ENCODE measurements around the gene ADCY5. TPM values are rescaled to one million over a fixed set of nuclear protein-coding genes. Genes with fewer than 3 reads are reported as not detected.

The ADCY5 gene
- total RNA-seq, 1 donor from 2014 or later: 10.6 TPM

GRCh38 chr3:123285931-123286307 is 163.0 kb downstream of the ADCY5 start:
- Mint-ChIP-seq H3K9me3 (ENCODE audit: unreplicated experiment) (no peaks in the 10 kb centered on the region), H3K27me3 (ENCODE audit: unreplicated experiment) (no peaks in the 10 kb centered on the region), H3K27ac (ENCODE audit: unreplicated experiment) (no peak overlapping the region), H3K4me3 (ENCODE audit: unreplicated experiment) (no peak overlapping the region), H3K4me1 (ENCODE audit: unreplicated experiment) (no peaks in the 10 kb centered on the region), H3K36me3 (ENCODE audit: unreplicated experiment) (peaks cover 7% of the 10 kb centered on the region)
- no peak for TF ChIP-seq CTCF (IDR thresholded peaks at IDR 0.05)
- no peak for DNase-seq (ENCODE audit: extremely low spot score, unreplicated experiment)

GRCh38 chr3:123285479-123285878 is 163.4 kb downstream of the ADCY5 start:
- DNase-seq (ENCODE audit: extremely low spot score, unreplicated experiment): peak; percentile 59
- Mint-ChIP-seq H3K27me3 (ENCODE audit: unreplicated experiment) (no peaks in the 10 kb centered on the region), H3K4me3 (ENCODE audit: unreplicated experiment) (no peak overlapping the region), H3K27ac (ENCODE audit: unreplicated experiment) (no peak overlapping the region), H3K36me3 (ENCODE audit: unreplicated experiment) (peaks cover 6% of the 10 kb centered on the region), H3K4me1 (ENCODE audit: unreplicated experiment) (no peaks in the 10 kb centered on the region), H3K9me3 (ENCODE audit: unreplicated experiment) (no peaks in the 10 kb centered on the region)
- TF ChIP-seq CTCF (IDR thresholded peaks at IDR 0.05): no peak

- no peak for TF ChIP-seq CTCF (IDR thresholded peaks at IDR 0.05)
- H3K36me3 Mint-ChIP-seq (ENCODE audit: unreplicated experiment): peaks cover 7% of the 10 kb centered on the region
- H3K9me3 Mint-ChIP-seq (ENCODE audit: unreplicated experiment): no peaks in the 10 kb centered on the region
- no peak overlapping the region for H3K27ac Mint-ChIP-seq (ENCODE audit: unreplicated experiment)
- no peak overlapping the region for H3K4me3 Mint-ChIP-seq (ENCODE audit: unreplicated experiment)
- DNase-seq (ENCODE audit: extremely low spot score, unreplicated experiment): no peak
- no peaks in the 10 kb centered on the region for H3K4me1 Mint-ChIP-seq (ENCODE audit: unreplicated experiment)
- H3K27me3 Mint-ChIP-seq (ENCODE audit: unreplicated experiment): no peaks in the 10 kb centered on the region
Observed at GRCh38 chr3:123285066-123285465, 163.8 kb downstream of the ADCY5 start.

GRCh38 chr3:123284399-123285010 is 164.4 kb downstream of the ADCY5 start:
- Mint-ChIP-seq H3K4me3 (ENCODE audit: unreplicated experiment) (no peak overlapping the region), H3K36me3 (ENCODE audit: unreplicated experiment) (peaks cover 5% of the 10 kb centered on the region), H3K27me3 (ENCODE audit: unreplicated experiment) (no peaks in the 10 kb centered on the region), H3K4me1 (ENCODE audit: unreplicated experiment) (no peaks in the 10 kb centered on the region), H3K9me3 (ENCODE audit: unreplicated experiment) (no peaks in the 10 kb centered on the region), H3K27ac (ENCODE audit: unreplicated experiment) (no peak overlapping the region)
- TF ChIP-seq CTCF (IDR thresholded peaks at IDR 0.05): no peak
- peak; percentile 75 for DNase-seq (ENCODE audit: extremely low spot score, unreplicated experiment)

GRCh38 chr3:123283657-123284398 is 165.1 kb downstream of the ADCY5 start:
- H3K36me3 Mint-ChIP-seq (ENCODE audit: unreplicated experiment): peaks cover 5% of the 10 kb centered on the region
- peak; percentile 72 for DNase-seq (ENCODE audit: extremely low spot score, unreplicated experiment)
- H3K4me3 Mint-ChIP-seq (ENCODE audit: unreplicated experiment): no peak overlapping the region
- no peaks in the 10 kb centered on the region for H3K9me3 Mint-ChIP-seq (ENCODE audit: unreplicated experiment)
- H3K4me1 Mint-ChIP-seq (ENCODE audit: unreplicated experiment): no peaks in the 10 kb centered on the region
- H3K27ac Mint-ChIP-seq (ENCODE audit: unreplicated experiment): no peak overlapping the region
- TF ChIP-seq CTCF (IDR thresholded peaks at IDR 0.05): no peak
- H3K27me3 Mint-ChIP-seq (ENCODE audit: unreplicated experiment): no peaks in the 10 kb centered on the region

Data from osteocyte (in vitro differentiated cells).